Gastroesophageal sphincter (tissue), 4 donors: Measurements from ENCODE around the gene SECTM1. TPM values are rescaled to one million over a fixed set of nuclear protein-coding genes. Genes with fewer than 3 reads are reported as not detected.

Source experiments
- ATAC-seq: fragments of 150-250 bp; one replicate; pipeline ENCODE4 v1.9.1; 2016; ENCODE audit warnings: mild to moderate bottlenecking, moderate library complexity
- H3K27ac ChIP-seq, 4 donors: fragments of 200-600 bp; sonication (generic) in 3 of 4; 1 replicate in 3 of 4; 2 replicates in 1 of 4; pipeline ENCODE4 v1.5.1; 2016 to 2019
- H3K27me3 ChIP-seq: fragments of 200-600 bp; sonication (generic); one replicate; pipeline ENCODE4 v1.5.1; 2019
- H3K36me3 ChIP-seq, 2 donors: fragments of 200-600 bp; sonication (generic); one replicate each; pipeline ENCODE4 v1.5.1; 2019; ENCODE audit warnings: control low read depth in 1 of 2
- H3K4me1 ChIP-seq, 3 donors: fragments of 200-600 bp; sonication (generic); 1 replicate in 2 of 3; 2 replicates in 1 of 3; pipeline ENCODE4 v1.5.1; 2016 to 2019; ENCODE audit warnings: control low read depth in 2 of 3
- H3K4me3 ChIP-seq, 2 donors: fragments of 200-600 bp; sonication (generic); one replicate each; pipeline ENCODE4 v1.5.1; 2019; ENCODE audit warnings: mild to moderate bottlenecking in 1 of 2, moderate library complexity in 1 of 2
- H3K9me3 ChIP-seq, 3 donors: fragments of 200-600 bp; sonication (generic); one replicate each; pipeline ENCODE4 v1.5.1; 2017 to 2019; ENCODE audit warnings: control low read depth in 2 of 3
- EP300 ChIP-seq: sonication (generic); formaldehyde crosslinking; IDR thresholded peaks from one replicate; pipeline ENCODE4 v1.6.1; 2017; ENCODE audit warnings: antibody characterized with exemption, mild to moderate bottlenecking
- POLR2A ChIP-seq, 2 donors: fragments of 450-650 bp; IDR thresholded peaks; one replicate each; pipeline ENCODE4 v1.6.1; 2017; ENCODE audit warnings: antibody characterized with exemption in 2 of 2, mild to moderate bottlenecking in 2 of 2, moderate library complexity in 1 of 2
- POLR2AphosphoS5 ChIP-seq: sonication (generic); formaldehyde crosslinking; IDR thresholded peaks from one replicate; pipeline ENCODE4 v1.6.1; 2017; ENCODE audit warnings: antibody characterized with exemption
- WGBS, 2 donors: methylation state at CpG; one replicate each; pipeline ENCODE4 v1.1.5; 2018; ENCODE audit warnings: low coverage in 1 of 2; 5-methylcytosine and 5-hydroxymethylcytosine counted together
- total RNA-seq, 4 donors: library from RNA; depleted of rRNA; stranded (reverse); fragments of >200 nt; gene quantifications; one replicate each; pipeline ENCODE4 v1.1.0, GENCODE V29; 2016
- TF ChIP-seq, protein P1 (sequence below), 4 experiments: fragments of 200-600 bp in 2 of 4; fragments of 450-650 bp in 2 of 4; sonication (generic) in 1 of 4; IDR thresholded peaks; one replicate each; pipeline ENCODE4 v1.5.1; 2017 to 2019; ENCODE audit warnings: antibody characterized with exemption in 4 of 4, mild to moderate bottlenecking in 2 of 4, moderate library complexity in 2 of 4

The SECTM1 gene
- total RNA-seq, 4 donors from 2014 or later: 6.1 to 22.3 (median 17.6) TPM

DNA sequence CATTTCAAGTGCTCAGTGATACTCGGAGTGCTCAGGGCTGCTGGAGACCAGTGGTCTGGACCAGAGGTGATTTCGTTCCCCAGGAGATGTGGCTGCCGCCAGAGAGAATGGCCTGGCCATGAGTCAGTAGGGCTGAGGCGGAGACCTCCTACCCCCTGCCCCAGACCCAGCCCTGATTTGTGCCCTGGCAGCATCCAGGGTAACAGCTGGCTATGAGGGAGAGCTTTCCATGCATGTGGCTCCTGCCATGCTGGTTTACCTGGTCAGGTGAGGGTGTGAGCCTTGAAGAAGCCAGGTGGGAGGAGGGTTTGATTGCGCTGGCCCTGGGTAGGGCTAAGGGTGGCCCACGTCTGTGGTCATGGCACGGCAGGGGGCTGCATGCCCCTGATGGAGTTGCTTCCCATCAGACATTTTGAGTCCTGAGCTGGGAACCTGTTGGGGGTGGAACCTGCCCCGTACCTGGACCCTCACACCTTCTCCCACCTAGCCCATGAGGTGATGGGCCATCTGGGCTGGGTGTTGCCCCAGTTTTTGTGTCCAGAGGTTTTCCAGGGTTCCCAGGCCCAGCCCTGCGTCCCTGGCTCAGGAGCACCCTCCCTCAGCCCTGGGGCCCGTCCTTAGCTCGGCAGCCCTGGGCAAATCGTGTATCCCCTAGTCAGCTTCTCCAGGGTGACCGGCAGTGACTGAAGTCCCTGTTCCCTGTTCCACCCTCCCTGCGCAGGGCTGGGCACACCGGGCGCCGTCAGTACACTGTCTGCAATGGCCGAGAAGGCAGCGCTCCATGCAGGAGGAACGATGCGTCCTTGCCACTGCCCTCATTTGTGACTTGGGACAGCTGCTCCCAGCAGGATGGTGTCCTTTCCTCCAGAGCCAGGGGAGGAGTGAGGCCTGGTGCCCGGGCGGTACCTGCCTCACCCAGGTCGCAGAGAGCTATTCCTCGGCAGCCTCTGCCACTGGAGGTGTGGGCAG is 51.0 kb downstream of the SECTM1 start:
- ATAC-seq: no peak
- no peaks in the 10 kb centered on the region for H3K27me3 ChIP-seq
- no peaks in the 10 kb centered on the region for H3K9me3 ChIP-seq
- TF ChIP-seq, protein P1, sequence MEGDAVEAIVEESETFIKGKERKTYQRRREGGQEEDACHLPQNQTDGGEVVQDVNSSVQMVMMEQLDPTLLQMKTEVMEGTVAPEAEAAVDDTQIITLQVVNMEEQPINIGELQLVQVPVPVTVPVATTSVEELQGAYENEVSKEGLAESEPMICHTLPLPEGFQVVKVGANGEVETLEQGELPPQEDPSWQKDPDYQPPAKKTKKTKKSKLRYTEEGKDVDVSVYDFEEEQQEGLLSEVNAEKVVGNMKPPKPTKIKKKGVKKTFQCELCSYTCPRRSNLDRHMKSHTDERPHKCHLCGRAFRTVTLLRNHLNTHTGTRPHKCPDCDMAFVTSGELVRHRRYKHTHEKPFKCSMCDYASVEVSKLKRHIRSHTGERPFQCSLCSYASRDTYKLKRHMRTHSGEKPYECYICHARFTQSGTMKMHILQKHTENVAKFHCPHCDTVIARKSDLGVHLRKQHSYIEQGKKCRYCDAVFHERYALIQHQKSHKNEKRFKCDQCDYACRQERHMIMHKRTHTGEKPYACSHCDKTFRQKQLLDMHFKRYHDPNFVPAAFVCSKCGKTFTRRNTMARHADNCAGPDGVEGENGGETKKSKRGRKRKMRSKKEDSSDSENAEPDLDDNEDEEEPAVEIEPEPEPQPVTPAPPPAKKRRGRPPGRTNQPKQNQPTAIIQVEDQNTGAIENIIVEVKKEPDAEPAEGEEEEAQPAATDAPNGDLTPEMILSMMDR (IDR thresholded peaks at IDR 0.05): no peak
- TF ChIP-seq POLR2AphosphoS5: no peak
- no peak for TF ChIP-seq POLR2A (IDR thresholded peaks at IDR 0.05)
- TF ChIP-seq EP300: no peak
- WGBS, 2 donors: 40% methylated on average over 4 of the region's 25 CpGs; no CpG with 5 or more reads in 1 of the 2 donors
- H3K27ac ChIP-seq: no peak overlapping the region
- no peak overlapping the region for H3K4me3 ChIP-seq
- H3K4me1 ChIP-seq: peaks cover 0 to 14% (median 1%) of the 10 kb centered on the region in 3 donors
- peaks cover 0 to 14% of the 10 kb centered on the region in 2 donors for H3K36me3 ChIP-seq

DNA sequence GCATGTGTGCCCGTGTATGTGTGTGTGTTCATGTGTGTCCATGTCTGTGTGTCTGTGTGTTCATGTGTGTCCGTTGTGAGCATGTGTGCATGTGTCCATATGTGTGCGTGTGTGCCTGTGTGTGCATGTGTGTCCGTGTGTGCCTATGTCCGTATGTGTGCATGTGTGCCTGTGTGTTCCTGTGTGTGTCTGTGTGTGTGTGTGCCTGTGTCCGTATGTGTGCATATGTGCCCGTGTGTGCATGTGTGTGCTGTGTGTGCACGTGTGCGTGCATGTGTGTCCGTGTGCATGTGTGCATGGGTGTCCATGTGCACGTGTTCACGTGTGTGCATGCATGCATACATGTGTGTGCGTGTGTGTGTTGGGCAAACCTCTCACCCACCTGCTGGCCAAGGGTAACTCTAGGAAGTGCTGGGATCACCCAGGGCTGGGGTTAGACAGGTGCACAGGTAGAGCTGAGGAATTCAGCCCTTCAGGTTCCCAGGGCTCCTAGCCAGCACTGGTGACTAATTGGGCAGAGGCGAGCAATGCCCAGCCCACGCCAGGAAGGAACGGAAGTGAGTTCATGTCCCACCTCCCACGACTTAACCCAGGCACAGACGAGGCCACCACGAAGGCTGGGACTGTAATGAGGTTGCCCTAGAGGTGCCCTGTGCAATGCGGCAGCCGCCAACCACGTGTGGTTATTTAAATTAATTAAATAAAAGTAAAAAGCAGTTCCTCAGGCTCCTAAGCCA is 51.9 kb downstream of the SECTM1 start:
- Histone ChIP-seq H3K4me1 (peaks cover 0 to 12% (median 0%) of the 10 kb centered on the region in 3 donors), H3K27ac (no peak overlapping the region), H3K27me3 (no peaks in the 10 kb centered on the region), H3K9me3 (no peaks in the 10 kb centered on the region), H3K4me3 (no peak overlapping the region), H3K36me3 (peaks cover 0 to 19% of the 10 kb centered on the region in 2 donors)
- TF ChIP-seq POLR2A (IDR thresholded peaks at IDR 0.05) (no peak), POLR2AphosphoS5 (no peak), EP300 (no peak)
- TF ChIP-seq, protein P1 (IDR thresholded peaks at IDR 0.05): no peak
- ATAC-seq: no peak
- WGBS, 2 donors: 40 to 75% methylated on average over 2 to 9 of the region's 22 CpGs

DNA sequence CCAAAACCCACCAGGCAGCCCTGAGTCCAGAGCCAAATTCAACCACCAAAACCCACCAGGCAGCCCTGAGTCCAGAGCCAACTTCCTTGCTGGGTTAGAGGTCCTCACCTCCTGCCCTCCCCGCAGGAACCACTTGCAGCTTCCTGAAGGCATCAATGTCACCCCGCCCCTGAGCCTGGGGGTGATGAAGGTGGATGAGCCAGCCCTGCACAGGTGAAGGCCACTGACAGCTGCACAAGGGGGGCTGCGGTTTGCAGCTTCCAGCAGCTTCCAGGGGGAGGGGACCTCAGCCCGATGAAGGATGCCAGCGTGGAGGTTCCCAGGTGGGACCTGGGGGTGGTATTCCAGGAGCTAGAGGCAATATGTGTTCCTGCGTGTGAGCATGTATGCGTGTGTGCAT is 52.5 kb downstream of the SECTM1 start:
- 93% methylated on average over 3 of the region's 7 CpGs; no CpG with 5 or more reads in 1 of the 2 donors for WGBS, 2 donors
- no peak for ATAC-seq
- peaks cover 0 to 20% of the 10 kb centered on the region in 2 donors for H3K36me3 ChIP-seq
- no peak for TF ChIP-seq POLR2A (IDR thresholded peaks at IDR 0.05)
- no peak for TF ChIP-seq EP300
- no peak for TF ChIP-seq POLR2AphosphoS5
- TF ChIP-seq, protein P1 (IDR thresholded peaks at IDR 0.05): no peak
- H3K27ac ChIP-seq: no peak overlapping the region
- H3K27me3 ChIP-seq: no peaks in the 10 kb centered on the region
- H3K9me3 ChIP-seq: no peaks in the 10 kb centered on the region
- no peak overlapping the region for H3K4me3 ChIP-seq
- peaks cover 0 to 12% (median 0%) of the 10 kb centered on the region in 3 donors for H3K4me1 ChIP-seq

DNA sequence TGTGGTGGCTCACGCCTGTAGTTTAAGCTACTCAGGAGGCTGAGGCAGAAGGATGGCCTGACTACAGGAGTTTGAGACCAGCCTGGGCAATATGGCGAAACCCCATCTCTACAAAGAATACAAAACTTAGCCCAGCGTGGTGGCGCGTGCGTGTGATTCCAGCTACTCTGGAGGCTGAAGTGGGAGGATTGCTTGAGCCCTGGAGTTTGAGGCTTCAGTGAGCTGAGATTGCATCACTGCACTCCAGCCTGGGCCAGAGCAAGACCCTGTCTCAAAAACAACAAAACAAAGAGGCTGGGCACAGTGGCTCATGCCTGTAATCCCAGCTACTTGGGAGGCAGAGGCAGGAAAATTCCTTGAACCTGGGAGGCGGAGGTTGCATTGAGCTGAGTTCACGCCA is 53.0 kb downstream of the SECTM1 start:
- Histone ChIP-seq H3K4me3 (no peak overlapping the region), H3K27me3 (no peaks in the 10 kb centered on the region), H3K4me1 (peaks cover 0 to 15% (median 0%) of the 10 kb centered on the region in 3 donors), H3K9me3 (no peaks in the 10 kb centered on the region), H3K36me3 (peaks cover 0 to 23% of the 10 kb centered on the region in 2 donors), H3K27ac (no peak overlapping the region)
- no peak for ATAC-seq
- WGBS, 2 donors: 81 to 97% methylated on average over 6 of the region's 8 CpGs
- no peak for TF ChIP-seq POLR2A (IDR thresholded peaks at IDR 0.05)
- no peak for TF ChIP-seq EP300
- TF ChIP-seq, protein P1 (IDR thresholded peaks at IDR 0.05): no peak
- TF ChIP-seq POLR2AphosphoS5: no peak
